Endothelial cell of umbilical vein (primary cell): ENCODE measurements around the gene TRIM62. TPM values are rescaled to one million over a fixed set of nuclear protein-coding genes. Genes with fewer than 3 reads are reported as not detected.

Source experiments
- BruUV-seq: library from RNA; stranded (reverse); fragments of 400-500 nt; replicated peaks from 2 replicates; lab custom pipeline; 2021; lab: Mats Ljungman, UMichigan
- CTCF ChIA-PET: fragments of 300-600, 350-600 bp; sonication (Branson Sonifier 250); formaldehyde crosslinking; loops from one replicate; lab custom pipeline; 2021; ENCODE audit warnings: antibody characterized with exemption, inconsistent platforms; lab: Charles Lee
- POLR2A ChIA-PET: fragments of 300-600, 350-600 bp; sonication (Branson Sonifier 250); formaldehyde crosslinking; loops from one replicate; lab custom pipeline; 2021; ENCODE audit warnings: antibody characterized with exemption, inconsistent platforms; lab: Charles Lee
- DNase-seq: peaks from one replicate; pipeline ENCODE4 v3.0.0-alpha.2; 2011; ENCODE audit warnings: low read depth, low spot score
- FAIRE-seq: peaks from 2 replicates; lab custom pipeline; 2011; peaks lifted over from hg19 to GRCh38; lab: Jason Lieb, UNC
- H2AFZ ChIP-seq: 2 replicates; pipeline ENCODE4 v1.6.0; 2012; ENCODE audit warnings: low read depth, low read length, control low read depth, inconsistent platforms
- H3K27ac ChIP-seq: 2 replicates; pipeline ENCODE4 v1.5.1; 2011; ENCODE audit warnings: low read depth, mild to moderate bottlenecking, control low read depth, low read length, moderate library complexity; ENCODE audit not compliant: insufficient read depth
- H3K27me3 ChIP-seq, 2 experiments: 2 replicates each; pipeline versions ENCODE4 v1.6.0 to v1.6.1; 2011; ENCODE audit warnings: low read length in 2 of 2, mixed read lengths in 1 of 2; ENCODE audit not compliant: control insufficient read depth in 2 of 2, insufficient read depth in 2 of 2
- H3K36me3 ChIP-seq, 2 experiments: 2 replicates in 1 of 2; 3 replicates in 1 of 2; pipeline ENCODE4 v1.5.1; 2011; ENCODE audit warnings: low read length in 2 of 2, mild to moderate bottlenecking in 1 of 2, moderate library complexity in 1 of 2; ENCODE audit not compliant: control insufficient read depth in 2 of 2, insufficient read depth in 2 of 2; ENCODE audit errors: extremely low read depth in 1 of 2
- H3K4me1 ChIP-seq: 3 replicates; pipeline ENCODE4 v1.5.1; 2011; ENCODE audit warnings: mild to moderate bottlenecking, low read length; ENCODE audit not compliant: control insufficient read depth, insufficient read depth; ENCODE audit errors: extremely low read depth
- H3K4me2 ChIP-seq: 2 replicates; pipeline ENCODE4 v1.6.1; 2011; ENCODE audit warnings: low read length, control low read depth, mixed read lengths; ENCODE audit not compliant: insufficient read depth
- H3K4me3 ChIP-seq, 3 experiments: fragments of 200-600 bp in 1 of 3; sonication (generic), shearing (Covaris generic) in 1 of 3; replicated peaks in 1 of 3; 2 replicates each; pipeline ENCODE4 v1.5.1; 2011 to 2016; ENCODE audit warnings: control low read depth in 3 of 3, low read length in 3 of 3, mild to moderate bottlenecking in 2 of 3, inconsistent platforms in 1 of 3, low read depth in 1 of 3, moderate library complexity in 1 of 3; ENCODE audit not compliant: insufficient read depth in 1 of 3
- H3K79me2 ChIP-seq: 2 replicates; pipeline ENCODE4 v1.6.0; 2012; ENCODE audit warnings: low read length, inconsistent platforms; ENCODE audit not compliant: control insufficient read depth, insufficient read depth
- H3K9ac ChIP-seq: replicated peaks from 2 replicates; pipeline ENCODE3; 2011; ENCODE audit warnings: low read length, control low read depth; ENCODE audit not compliant: insufficient read depth; ENCODE audit errors: extremely low read depth
- H3K9me1 ChIP-seq: replicated peaks from 3 replicates; pipeline ENCODE4 v1.6.0; 2011; ENCODE audit warnings: mild to moderate bottlenecking, low read length; ENCODE audit not compliant: control insufficient read depth, insufficient read depth; ENCODE audit errors: extremely low read depth
- H3K9me3 ChIP-seq: replicated peaks from 2 replicates; pipeline ENCODE4 v1.5.1; 2012; ENCODE audit warnings: low read length, inconsistent platforms; ENCODE audit not compliant: control insufficient read depth, insufficient read depth
- H4K20me1 ChIP-seq: replicated peaks from 2 replicates; pipeline ENCODE3; 2011; ENCODE audit warnings: mild to moderate bottlenecking, low read length; ENCODE audit not compliant: control insufficient read depth, insufficient read depth; ENCODE audit errors: extremely low read depth
- EZH2 ChIP-seq: IDR thresholded peaks from 2 replicates; pipeline ENCODE4 v1.6.1; 2012; ENCODE audit warnings: borderline replicate concordance, low read depth, mild to moderate bottlenecking, moderate library complexity, low read length, inconsistent platforms; ENCODE audit not compliant: severe bottlenecking
- FOS ChIP-seq: IDR thresholded peaks from 2 replicates; pipeline ENCODE4 v1.6.1; 2011; ENCODE audit warnings: mild to moderate bottlenecking, low read length, moderate library complexity, borderline replicate concordance; ENCODE audit not compliant: insufficient read depth
- GATA2 ChIP-seq: IDR thresholded peaks from 2 replicates; pipeline ENCODE4 v1.7.0; 2011; ENCODE audit warnings: low read depth, mild to moderate bottlenecking, moderate library complexity, mixed read lengths, low read length; ENCODE audit not compliant: insufficient read length, insufficient read depth
- JUN ChIP-seq: IDR thresholded peaks from 2 replicates; pipeline ENCODE4 v1.6.1; 2011; ENCODE audit warnings: borderline replicate concordance, low read depth; ENCODE audit not compliant: insufficient read length, insufficient read depth
- MYC ChIP-seq: IDR thresholded peaks from one replicate; pipeline ENCODE4 v1.6.1; 2011; ENCODE audit warnings: mild to moderate bottlenecking, low read depth, low read length
- POLR2A ChIP-seq: IDR thresholded peaks from 2 replicates; pipeline ENCODE4 v1.6.1; 2012; ENCODE audit warnings: low read depth, mild to moderate bottlenecking, control low read depth, low read length
- POLR2AphosphoS5 ChIP-seq: IDR thresholded peaks from 2 replicates; pipeline ENCODE4 v1.6.1; 2012; ENCODE audit warnings: low read depth, mild to moderate bottlenecking, control low read depth, low read length, moderate library complexity; ENCODE audit not compliant: insufficient read depth
- dilution Hi-C: fragments of 300-500 bp; cut with MboI; formaldehyde crosslinking; loops from one replicate; pipeline ENCODE4 v1.15.0; 2019; ENCODE audit warnings: low sequenced_read_pairs; ENCODE audit not compliant: extremely low pct_ligation_motif_present
- intact Hi-C: fragments of 100-400 bp; cut with micrococcal nuclease; formaldehyde crosslinking; loops from one replicate; pipeline ENCODE4 v1.10.0; 2022
- polyA plus RNA-seq, 4 experiments: library from polyadenylated mRNA; depleted of rRNA in 3 of 4; stranded (reverse) in 3 of 4; unstranded in 1 of 4; fragments of >200 nt; gene quantifications; 2 replicates each; pipeline versions ENCODE4 v1.2.1 to v1.2.3, GENCODE V29; 2011 to 2012; ENCODE audit warnings: missing spikeins in 1 of 4
- total RNA-seq: library from RNA; stranded (reverse); gene quantifications from 2 replicates; pipeline ENCODE4 v1.2.3, GENCODE V29; 2021
- TF ChIP-seq, protein P1 (sequence below): IDR thresholded peaks from 2 replicates; pipeline ENCODE4 v1.6.1; 2011; ENCODE audit not compliant: insufficient read depth, insufficient read length
- TF ChIP-seq, protein P2 (sequence below), 2 donors: IDR thresholded peaks; 1 replicate in 1 of 2; 2 replicates in 1 of 2; pipeline ENCODE4 v1.5.1; 2011; ENCODE audit warnings: low read length in 2 of 2, mild to moderate bottlenecking in 2 of 2, moderate library complexity in 2 of 2, control low read depth in 1 of 2, inconsistent platforms in 1 of 2, low read depth in 1 of 2; ENCODE audit not compliant: insufficient read depth in 1 of 2; ENCODE audit errors: extremely low read depth in 1 of 2

TRIM62 gene
- total and polyA plus RNA-seq, 2 donors (not counting 3 experiments of a cell fraction or from before 2014, with no cell fraction given) = 8.3 to 9.3 TPM

DNA sequence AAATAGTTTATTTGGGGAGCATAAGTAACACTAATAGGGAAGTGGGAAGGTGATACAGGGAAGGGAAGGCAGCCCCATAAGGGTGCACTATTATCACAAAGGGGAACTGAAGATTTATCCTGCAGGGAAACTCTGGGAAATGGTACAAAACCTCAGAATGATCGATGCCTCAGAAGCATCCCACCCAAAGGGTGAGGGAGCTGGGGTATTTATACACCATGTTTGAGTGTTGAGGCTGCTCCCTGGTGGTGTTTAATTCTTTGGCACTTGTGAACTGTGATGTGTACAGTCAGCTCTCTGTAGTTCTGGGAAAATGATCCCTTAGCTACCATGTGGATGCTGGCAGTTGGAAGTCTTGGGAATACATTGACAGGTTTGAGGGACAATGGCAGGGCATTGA is 5.1 kb upstream of the TRIM62 start:
- Histone ChIP-seq H3K4me3 (no peak overlapping the region), H4K20me1 (no peaks in the 10 kb centered on the region), H2AFZ (no peak overlapping the region), H3K27ac (no peak overlapping the region), H3K36me3 (no peaks in the 10 kb centered on the region), H3K9ac (no peak overlapping the region), H3K4me1 (no peaks in the 10 kb centered on the region), H3K9me1 (no peaks in the 10 kb centered on the region), H3K79me2 (no peaks in the 10 kb centered on the region), H3K27me3 (peaks cover 20 to 26% of the 10 kb centered on the region in 2 experiments), H3K9me3 (no peaks in the 10 kb centered on the region), H3K4me2 (no peak overlapping the region)
- ChIA-PET CTCF (no interaction called here), POLR2A (no interaction called here)
- BruUV-seq = no TSS peak
- TF ChIP-seq MYC (no peak), FOS (no peak), EZH2 (no peak), POLR2AphosphoS5 (no peak), JUN (no peak), POLR2A (no peak), GATA2 (no peak)
- TF ChIP-seq, protein P1, sequence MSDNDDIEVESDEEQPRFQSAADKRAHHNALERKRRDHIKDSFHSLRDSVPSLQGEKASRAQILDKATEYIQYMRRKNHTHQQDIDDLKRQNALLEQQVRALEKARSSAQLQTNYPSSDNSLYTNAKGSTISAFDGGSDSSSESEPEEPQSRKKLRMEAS = no peak
- TF ChIP-seq, protein P2, sequence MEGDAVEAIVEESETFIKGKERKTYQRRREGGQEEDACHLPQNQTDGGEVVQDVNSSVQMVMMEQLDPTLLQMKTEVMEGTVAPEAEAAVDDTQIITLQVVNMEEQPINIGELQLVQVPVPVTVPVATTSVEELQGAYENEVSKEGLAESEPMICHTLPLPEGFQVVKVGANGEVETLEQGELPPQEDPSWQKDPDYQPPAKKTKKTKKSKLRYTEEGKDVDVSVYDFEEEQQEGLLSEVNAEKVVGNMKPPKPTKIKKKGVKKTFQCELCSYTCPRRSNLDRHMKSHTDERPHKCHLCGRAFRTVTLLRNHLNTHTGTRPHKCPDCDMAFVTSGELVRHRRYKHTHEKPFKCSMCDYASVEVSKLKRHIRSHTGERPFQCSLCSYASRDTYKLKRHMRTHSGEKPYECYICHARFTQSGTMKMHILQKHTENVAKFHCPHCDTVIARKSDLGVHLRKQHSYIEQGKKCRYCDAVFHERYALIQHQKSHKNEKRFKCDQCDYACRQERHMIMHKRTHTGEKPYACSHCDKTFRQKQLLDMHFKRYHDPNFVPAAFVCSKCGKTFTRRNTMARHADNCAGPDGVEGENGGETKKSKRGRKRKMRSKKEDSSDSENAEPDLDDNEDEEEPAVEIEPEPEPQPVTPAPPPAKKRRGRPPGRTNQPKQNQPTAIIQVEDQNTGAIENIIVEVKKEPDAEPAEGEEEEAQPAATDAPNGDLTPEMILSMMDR (IDR thresholded peaks at IDR 0.05; ENCODE audit: extremely low read depth in 1 of 2, insufficient read depth in 1 of 2, low read depth in 1 of 2, low read length in 2 of 2) = no peak
- intact Hi-C loops (no loop called here), dilution Hi-C loops (no loop called here)
- DNase-seq (no peak), FAIRE-seq (no peak)
